GM21390 (cell line): Measurements from ENCODE around the gene ACTG2.
A peak's percentile ranks its signal among the peaks of the same experiment; 100 is the strongest.

Experiments
- ATAC-seq: cut with Tn5 transposase; IDR thresholded peaks from one replicate; pipeline ENCODE4 v1.9.1; 2021; ENCODE audit not compliant: unreplicated experiment

ACTG2 gene

GRCh38 chr2:73963385-73964120 lies 70.7 kb downstream of the ACTG2 start:
- peak; percentile 70 for ATAC-seq

- no peak for ATAC-seq
These were observed 71.4 kb downstream of the ACTG2 start for GRCh38 chr2:73964223-73964622.

GRCh38 chr2:73965053-73965452 lies 72.2 kb downstream of the ACTG2 start:
- no peak for ATAC-seq

- ATAC-seq = no peak
These were observed 75.6 kb downstream of the ACTG2 start for GRCh38 chr2:73968357-73968937.

- no peak for ATAC-seq
These were observed 76.5 kb downstream of the ACTG2 start for GRCh38 chr2:73969356-73969755.
